Measurements from ENCODE around the gene MSANTD1. TPM values are rescaled to one million over a fixed set of nuclear protein-coding genes. Genes with fewer than 3 reads are reported as not detected.

MSANTD1 gene
- total RNA-seq, result under 0.01 and 0.46 TPM in 2 replicates

GRCh38 chr4:3248811-3249661 is at the start of gene MSANTD1:
MSANTD1 (plus strand) TSS chr4:3249159; CDS start chr4:3249223, 64 bp downstream.

GRCh38 chr4:3292571-3293400 is 43.8 kb downstream of the MSANTD1 start, which contains the start of gene RGS12:
RGS12 (plus strand) TSS chr4:3293021; CDS start chr4:3316171, 23,150 bp downstream.

Other genes with a start within 250 kb of the MSANTD1 start
- gene HTT-AS, start 174.6 kb upstream of the MSANTD1 start, total RNA-seq, result not detected in 2 replicates
- gene HTT, start 174.5 kb upstream of the MSANTD1 start, total RNA-seq, result 29.5 and 31.2 TPM in 2 replicates
- gene RGS12, start 43.9 kb downstream of the MSANTD1 start, total RNA-seq, result 39.0 and 42.9 TPM in 2 replicates
- under 0.01 and 0.91 TPM in 2 replicates for gene HGFAC, start 192.8 kb downstream of the MSANTD1 start, total RNA-seq
- gene DOK7, start 214.1 kb downstream of the MSANTD1 start, total RNA-seq, result 0.15 TPM in 1 of 2 replicates, not detected in the other